Measurements from ENCODE around the gene AKAP9. TPM values are rescaled to one million over a fixed set of nuclear protein-coding genes. Genes with fewer than 3 reads are reported as not detected.

The AKAP9 gene
- total RNA-seq, 1 donor from 2014 or later: 37.6 TPM

GRCh38 chr7:92051655-92052054 is 111.0 kb downstream of the AKAP9 start:
- Mint-ChIP-seq H3K27me3 (ENCODE audit: unreplicated experiment) (no peaks in the 10 kb centered on the region), H3K36me3 (ENCODE audit: low read depth, unreplicated experiment) (no peaks in the 10 kb centered on the region), H3K9me3 (ENCODE audit: unreplicated experiment) (no peaks in the 10 kb centered on the region), H3K27ac (ENCODE audit: unreplicated experiment) (no peak overlapping the region), H3K4me1 (ENCODE audit: unreplicated experiment) (no peaks in the 10 kb centered on the region), H3K4me3 (ENCODE audit: unreplicated experiment) (no peak overlapping the region)
- TF ChIP-seq, protein P1, sequence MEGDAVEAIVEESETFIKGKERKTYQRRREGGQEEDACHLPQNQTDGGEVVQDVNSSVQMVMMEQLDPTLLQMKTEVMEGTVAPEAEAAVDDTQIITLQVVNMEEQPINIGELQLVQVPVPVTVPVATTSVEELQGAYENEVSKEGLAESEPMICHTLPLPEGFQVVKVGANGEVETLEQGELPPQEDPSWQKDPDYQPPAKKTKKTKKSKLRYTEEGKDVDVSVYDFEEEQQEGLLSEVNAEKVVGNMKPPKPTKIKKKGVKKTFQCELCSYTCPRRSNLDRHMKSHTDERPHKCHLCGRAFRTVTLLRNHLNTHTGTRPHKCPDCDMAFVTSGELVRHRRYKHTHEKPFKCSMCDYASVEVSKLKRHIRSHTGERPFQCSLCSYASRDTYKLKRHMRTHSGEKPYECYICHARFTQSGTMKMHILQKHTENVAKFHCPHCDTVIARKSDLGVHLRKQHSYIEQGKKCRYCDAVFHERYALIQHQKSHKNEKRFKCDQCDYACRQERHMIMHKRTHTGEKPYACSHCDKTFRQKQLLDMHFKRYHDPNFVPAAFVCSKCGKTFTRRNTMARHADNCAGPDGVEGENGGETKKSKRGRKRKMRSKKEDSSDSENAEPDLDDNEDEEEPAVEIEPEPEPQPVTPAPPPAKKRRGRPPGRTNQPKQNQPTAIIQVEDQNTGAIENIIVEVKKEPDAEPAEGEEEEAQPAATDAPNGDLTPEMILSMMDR (IDR thresholded peaks at IDR 0.05; ENCODE audit: unreplicated experiment): no peak
- DNase-seq (ENCODE audit: low spot score): no peak

GRCh38 chr7:92052159-92052558 is 111.5 kb downstream of the AKAP9 start:
- DNase-seq (ENCODE audit: low spot score): no peak
- Mint-ChIP-seq H3K4me3 (ENCODE audit: unreplicated experiment) (no peak overlapping the region), H3K27me3 (ENCODE audit: unreplicated experiment) (no peaks in the 10 kb centered on the region), H3K4me1 (ENCODE audit: unreplicated experiment) (no peaks in the 10 kb centered on the region), H3K9me3 (ENCODE audit: unreplicated experiment) (no peaks in the 10 kb centered on the region), H3K36me3 (ENCODE audit: low read depth, unreplicated experiment) (no peaks in the 10 kb centered on the region), H3K27ac (ENCODE audit: unreplicated experiment) (no peak overlapping the region)
- TF ChIP-seq, protein P1 (IDR thresholded peaks at IDR 0.05; ENCODE audit: unreplicated experiment): no peak

DNA sequence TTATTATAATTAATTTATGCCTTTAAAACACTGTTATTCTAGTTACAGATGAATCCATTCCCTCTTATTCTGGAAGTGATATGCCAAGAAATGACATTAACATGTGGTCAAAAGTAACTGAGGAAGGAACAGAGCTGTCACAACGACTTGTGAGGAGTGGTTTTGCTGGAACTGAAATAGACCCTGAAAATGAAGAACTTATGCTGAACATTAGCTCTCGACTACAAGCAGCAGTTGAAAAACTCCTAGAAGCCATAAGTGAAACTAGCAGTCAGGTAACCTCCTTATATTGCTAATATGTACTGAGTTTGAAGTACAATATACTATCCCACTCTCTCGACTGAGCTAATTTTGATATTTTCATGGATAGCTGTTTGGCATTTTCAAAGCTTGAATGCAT is 112.0 kb downstream of the AKAP9 start:
- TF ChIP-seq, protein P1 (IDR thresholded peaks at IDR 0.05; ENCODE audit: unreplicated experiment): no peak
- Mint-ChIP-seq H3K4me3 (ENCODE audit: unreplicated experiment) (no peak overlapping the region), H3K4me1 (ENCODE audit: unreplicated experiment) (no peaks in the 10 kb centered on the region), H3K27ac (ENCODE audit: unreplicated experiment) (no peak overlapping the region), H3K36me3 (ENCODE audit: low read depth, unreplicated experiment) (no peaks in the 10 kb centered on the region), H3K27me3 (ENCODE audit: unreplicated experiment) (no peaks in the 10 kb centered on the region), H3K9me3 (ENCODE audit: unreplicated experiment) (no peaks in the 10 kb centered on the region)
- DNase-seq (ENCODE audit: low spot score): no peak

DNA sequence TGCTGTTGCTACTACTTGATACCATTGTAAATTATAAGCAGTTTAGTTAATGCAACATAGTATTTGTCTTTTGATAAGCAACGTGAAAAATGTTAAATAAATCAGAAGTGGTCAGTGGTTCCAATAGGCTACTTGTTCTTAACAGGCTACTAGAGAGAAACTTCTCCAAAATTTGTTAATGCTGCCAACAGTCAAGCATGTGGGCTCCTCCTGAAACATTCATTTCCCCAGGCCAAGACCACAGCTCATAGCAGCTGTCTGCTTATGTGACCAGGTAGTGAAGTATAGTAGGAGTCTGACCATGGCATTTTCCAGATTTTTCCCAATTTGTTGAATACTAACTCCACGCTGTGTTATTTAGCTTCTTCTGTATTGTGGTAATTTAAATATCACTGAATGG is 112.7 kb downstream of the AKAP9 start:
- H3K9me3 Mint-ChIP-seq (ENCODE audit: unreplicated experiment): no peaks in the 10 kb centered on the region
- H3K27me3 Mint-ChIP-seq (ENCODE audit: unreplicated experiment): no peaks in the 10 kb centered on the region
- H3K4me3 Mint-ChIP-seq (ENCODE audit: unreplicated experiment): no peak overlapping the region
- TF ChIP-seq, protein P1 (IDR thresholded peaks at IDR 0.05; ENCODE audit: unreplicated experiment): no peak
- DNase-seq (ENCODE audit: low spot score): no peak
- no peaks in the 10 kb centered on the region for H3K4me1 Mint-ChIP-seq (ENCODE audit: unreplicated experiment)
- H3K27ac Mint-ChIP-seq (ENCODE audit: unreplicated experiment): no peak overlapping the region
- no peaks in the 10 kb centered on the region for H3K36me3 Mint-ChIP-seq (ENCODE audit: low read depth, unreplicated experiment)

- Mint-ChIP-seq H3K4me1 (ENCODE audit: unreplicated experiment) (no peaks in the 10 kb centered on the region), H3K9me3 (ENCODE audit: unreplicated experiment) (no peaks in the 10 kb centered on the region), H3K4me3 (ENCODE audit: unreplicated experiment) (no peak overlapping the region), H3K27ac (ENCODE audit: unreplicated experiment) (no peak overlapping the region), H3K36me3 (ENCODE audit: low read depth, unreplicated experiment) (no peaks in the 10 kb centered on the region), H3K27me3 (ENCODE audit: unreplicated experiment) (no peaks in the 10 kb centered on the region)
- no peak for DNase-seq (ENCODE audit: low spot score)
- TF ChIP-seq, protein P1 (IDR thresholded peaks at IDR 0.05; ENCODE audit: unreplicated experiment): no peak
Observed at GRCh38 chr7:92056286-92056685, 115.6 kb downstream of the AKAP9 start.

All from endothelial cell (in vitro differentiated cells).